Lower leg skin (tissue), 4 donors: Measurements from ENCODE around the gene BTBD7. TPM values are rescaled to one million over a fixed set of nuclear protein-coding genes. Genes with fewer than 3 reads are reported as not detected.

Experiments
- DNase-seq, 2 donors: peaks; one replicate each; pipeline ENCODE4 v3.0.0-alpha.2; 2019; ENCODE audit warnings: low spot score in 2 of 2
- H3K4me3 ChIP-seq: fragments of 200-600 bp; sonication (generic); 2 replicates; pipeline ENCODE4 v1.5.1; 2017; ENCODE audit warnings: mild to moderate bottlenecking, low read depth; ENCODE audit not compliant: poor library complexity, severe bottlenecking
- CTCF ChIP-seq, 3 donors: fragments of 450-650 bp; IDR thresholded peaks; one replicate each; pipeline ENCODE4 v1.5.1; 2016; ENCODE audit warnings: antibody characterized with exemption in 3 of 3, mild to moderate bottlenecking in 3 of 3, moderate library complexity in 2 of 3
- POLR2A ChIP-seq, 2 donors: fragments of 450-650 bp; IDR thresholded peaks; one replicate each; pipeline ENCODE4 v1.6.1; 2016 to 2017; ENCODE audit warnings: antibody characterized with exemption in 2 of 2, mild to moderate bottlenecking in 1 of 2, moderate library complexity in 1 of 2
- WGBS, 2 donors: methylation state at CpG; one replicate each; pipeline ENCODE4 v1.1.5; 2018; 5-methylcytosine and 5-hydroxymethylcytosine counted together
- intact Hi-C: fragments of 100-400 bp; cut with DNase I; formaldehyde crosslinking; loops from one replicate; pipeline ENCODE4 v1.15.0; 2023; ENCODE audit warnings: low total_unique reads
- total RNA-seq, 4 donors: library from RNA; depleted of rRNA; stranded (reverse); fragments of >200 nt; gene quantifications; one replicate each; pipeline ENCODE4 v1.1.0, GENCODE V29; 2016

Gene BTBD7
- total RNA-seq, 4 donors from 2014 or later, result 19.7 to 114 (median 25.7) TPM

- intact Hi-C loops, result no loop called here
- no peak overlapping the region for H3K4me3 ChIP-seq
- TF ChIP-seq CTCF (IDR thresholded peaks at IDR 0.05) (no peak), POLR2A (IDR thresholded peaks at IDR 0.05) (no peak)
- DNase-seq, result no peak
Measured at GRCh38 chr14:93315575-93315974, 17.3 kb downstream of the BTBD7 start.

- intact Hi-C loops, result no loop called here
Measured at GRCh38 chr14:93311082-93311481, 21.8 kb downstream of the BTBD7 start.

GRCh38 chr14:93309427-93309966, 23.3 kb downstream of the BTBD7 start:
- no peak for DNase-seq
- TF ChIP-seq CTCF (IDR thresholded peaks at IDR 0.05) (no peak), POLR2A (IDR thresholded peaks at IDR 0.05) (no peak)
- no peak overlapping the region for H3K4me3 ChIP-seq
- WGBS, 2 donors, result 95 to 97% methylated on average over 2 of the region's 2 CpGs
- intact Hi-C loops, result no loop called here

More at GRCh38 chr14:93311082-93311481, 21.8 kb downstream of the BTBD7 start:
- TF ChIP-seq POLR2A (IDR thresholded peaks at IDR 0.05) (no peak), CTCF (IDR thresholded peaks at IDR 0.05) (no peak)
- WGBS, 2 donors, result 50 to 58% methylated on average over 1 of the region's 1 CpG
- no peak overlapping the region for H3K4me3 ChIP-seq
- no peak for DNase-seq

GRCh38 chr14:93308686-93309345, 24.0 kb downstream of the BTBD7 start:
- WGBS, 2 donors, result 88 to 96% methylated on average over 2 of the region's 2 CpGs
- TF ChIP-seq POLR2A (IDR thresholded peaks at IDR 0.05) (no peak), CTCF (IDR thresholded peaks at IDR 0.05) (no peak)
- no peak for DNase-seq
- H3K4me3 ChIP-seq, result no peak overlapping the region
- intact Hi-C loops, result no loop called here

- DNase-seq, result no peak
- intact Hi-C loops, result no loop called here
- no peak overlapping the region for H3K4me3 ChIP-seq
- no peak for TF ChIP-seq CTCF (IDR thresholded peaks at IDR 0.05)
- TF ChIP-seq POLR2A (IDR thresholded peaks at IDR 0.05), result no peak
Measured at GRCh38 chr14:93306812-93307211, 26.0 kb downstream of the BTBD7 start.
